H1 (cell line): ENCODE results near the gene GFOD1.

Experiments
- CBX5 ChIP-seq: fragments of 300-800, 300-1000 bp; sonication (generic); IDR thresholded peaks from 2 replicates; pipeline ENCODE4 v1.7.1; 2016; ENCODE audit warnings: antibody characterized with exemption, low read length, low read depth
- CREB1 ChIP-seq: IDR thresholded peaks from 2 replicates; pipeline ENCODE4 v1.6.1; 2012; ENCODE audit warnings: inconsistent platforms
- EZH2 ChIP-seq: fragments of 200-600 bp; sonication (generic); IDR thresholded peaks from 2 replicates; pipeline ENCODE4 v1.7.1; 2012; ENCODE audit warnings: low read depth, mild to moderate bottlenecking, moderate library complexity, low read length, inconsistent platforms; ENCODE audit not compliant: severe bottlenecking
- JUND ChIP-seq: IDR thresholded peaks from 2 replicates; pipeline ENCODE4 v1.6.1; 2011; ENCODE audit warnings: mild to moderate bottlenecking, improper control_type of control experiment, low read length
- POLR2A ChIP-seq, 2 experiments: IDR thresholded peaks; 1 replicate in 1 of 2; 2 replicates in 1 of 2; pipeline ENCODE4 v1.6.1; 2011; ENCODE audit warnings: low read depth in 2 of 2, low read length in 2 of 2, mild to moderate bottlenecking in 2 of 2; ENCODE audit errors: control extremely low read depth in 1 of 2
- SUZ12 ChIP-seq: fragments of 200-600 bp; sonication (generic); IDR thresholded peaks from 2 replicates; pipeline ENCODE4 v1.6.1; 2012; ENCODE audit warnings: mild to moderate bottlenecking, inconsistent platforms, low read length, moderate library complexity, mixed read lengths
- TAF1 ChIP-seq: IDR thresholded peaks from 2 replicates; pipeline ENCODE4 v1.6.1; 2011; ENCODE audit warnings: mild to moderate bottlenecking, low read depth, low read length
- TBP ChIP-seq: IDR thresholded peaks from 2 replicates; pipeline ENCODE4 v1.6.1; 2011; ENCODE audit warnings: low read depth, low read length, improper control_type of control experiment
- TCF12 ChIP-seq: IDR thresholded peaks from 2 replicates; pipeline ENCODE4 v1.6.1; 2011; ENCODE audit warnings: low read depth, mild to moderate bottlenecking, low read length
- TF ChIP-seq, protein P1 (sequence below), 3 experiments: IDR thresholded peaks; 1 replicate in 2 of 3; 2 replicates in 1 of 3; pipeline versions ENCODE4 v1.5.1 to v1.6.1; 2011; ENCODE audit warnings: low read length in 3 of 3, mild to moderate bottlenecking in 3 of 3, inconsistent platforms in 2 of 3, low read depth in 1 of 3, moderate library complexity in 1 of 3; ENCODE audit not compliant: insufficient read depth in 1 of 3; ENCODE audit errors: control extremely low read depth in 1 of 3

GRCh38 chr6:13495818-13496217, 8.4 kb upstream of the GFOD1 start:
- TF ChIP-seq SUZ12: no peak
- no peak for TF ChIP-seq TBP
- no peak for TF ChIP-seq TAF1
- TF ChIP-seq CREB1: no peak
- no peak for TF ChIP-seq CBX5
- no peak for TF ChIP-seq TCF12
- TF ChIP-seq, protein P1, sequence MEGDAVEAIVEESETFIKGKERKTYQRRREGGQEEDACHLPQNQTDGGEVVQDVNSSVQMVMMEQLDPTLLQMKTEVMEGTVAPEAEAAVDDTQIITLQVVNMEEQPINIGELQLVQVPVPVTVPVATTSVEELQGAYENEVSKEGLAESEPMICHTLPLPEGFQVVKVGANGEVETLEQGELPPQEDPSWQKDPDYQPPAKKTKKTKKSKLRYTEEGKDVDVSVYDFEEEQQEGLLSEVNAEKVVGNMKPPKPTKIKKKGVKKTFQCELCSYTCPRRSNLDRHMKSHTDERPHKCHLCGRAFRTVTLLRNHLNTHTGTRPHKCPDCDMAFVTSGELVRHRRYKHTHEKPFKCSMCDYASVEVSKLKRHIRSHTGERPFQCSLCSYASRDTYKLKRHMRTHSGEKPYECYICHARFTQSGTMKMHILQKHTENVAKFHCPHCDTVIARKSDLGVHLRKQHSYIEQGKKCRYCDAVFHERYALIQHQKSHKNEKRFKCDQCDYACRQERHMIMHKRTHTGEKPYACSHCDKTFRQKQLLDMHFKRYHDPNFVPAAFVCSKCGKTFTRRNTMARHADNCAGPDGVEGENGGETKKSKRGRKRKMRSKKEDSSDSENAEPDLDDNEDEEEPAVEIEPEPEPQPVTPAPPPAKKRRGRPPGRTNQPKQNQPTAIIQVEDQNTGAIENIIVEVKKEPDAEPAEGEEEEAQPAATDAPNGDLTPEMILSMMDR (IDR thresholded peaks at IDR 0.05; ENCODE audit: control extremely low read depth in 1 of 3, insufficient read depth in 1 of 3, low read depth in 1 of 3, low read length in 3 of 3): no peak
- no peak for TF ChIP-seq JUND
- TF ChIP-seq POLR2A (IDR thresholded peaks at IDR 0.05; ENCODE audit: control extremely low read depth in 1 of 2, low read depth in 2 of 2, low read length in 2 of 2): no peak
- no peak for TF ChIP-seq EZH2
